HG02852 (cell line): ENCODE results near the gene KDM4D.
"Not testable (repeated sequence)": the region's sequence is repeated elsewhere in the genome, so short reads cannot be mapped to it uniquely, and the experiment has no call there.

Source experiments
- ATAC-seq: cut with Tn5 transposase; IDR thresholded peaks from one replicate; pipeline ENCODE4 v1.9.1; 2021; ENCODE audit warnings: mild to moderate bottlenecking, moderate library complexity; ENCODE audit not compliant: unreplicated experiment

KDM4D gene

GRCh38 chr11:95025594-95025993 lies 52.1 kb downstream of the KDM4D start:
- ATAC-seq, result not testable (repeated sequence)

- ATAC-seq, result no peak
Observed at GRCh38 chr11:95028357-95028756, 54.8 kb downstream of the KDM4D start.

- no peak for ATAC-seq
Observed at GRCh38 chr11:95033051-95033450, 59.5 kb downstream of the KDM4D start.

GRCh38 chr11:95035316-95035715 lies 61.8 kb downstream of the KDM4D start:
- ATAC-seq, result no peak

GRCh38 chr11:95037356-95038035 lies 64.0 kb downstream of the KDM4D start:
- ATAC-seq, result not testable (repeated sequence)

GRCh38 chr11:95042239-95042638 lies 68.7 kb downstream of the KDM4D start:
- ATAC-seq, result no peak

GRCh38 chr11:95042906-95043305 lies 69.4 kb downstream of the KDM4D start:
- no peak for ATAC-seq

GRCh38 chr11:95044010-95044409 lies 70.5 kb downstream of the KDM4D start:
- no peak for ATAC-seq

- ATAC-seq, result no peak
Observed at GRCh38 chr11:95045812-95046211, 72.3 kb downstream of the KDM4D start.
